Measurements from ENCODE around the gene RTKN.

DNA sequence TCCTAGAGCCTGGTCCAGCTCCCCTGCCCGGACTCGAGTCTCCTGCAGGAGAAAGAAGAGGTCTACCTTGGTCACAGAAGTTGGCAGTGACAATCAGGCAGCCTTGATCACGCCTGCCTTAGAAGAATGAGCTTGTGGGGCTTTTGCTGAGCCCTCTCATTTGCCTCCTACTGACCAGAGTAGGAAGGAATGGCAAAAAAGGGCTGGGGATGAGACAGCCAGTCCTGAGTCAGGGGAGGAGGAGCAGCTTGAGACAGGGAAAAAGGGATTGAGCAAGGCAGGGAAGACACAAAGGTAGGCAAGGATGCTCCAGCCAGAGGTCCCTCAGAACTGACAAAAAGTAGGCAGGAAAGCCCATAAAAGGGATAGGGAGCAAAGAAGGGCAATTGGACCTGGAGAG is 14.2 kb downstream of the RTKN start:
- TF ChIP-seq GATA2 (IDR thresholded peaks at IDR 0.05; ENCODE audit: low read depth, low read length) (no peak), GATA3 (IDR thresholded peaks at IDR 0.05; ENCODE audit: low read depth, low read length) (no peak)

Data from SH-SY5Y (cell line).